Uterus (tissue), 4 donors: ENCODE results near the gene ZNF880. TPM values are rescaled to one million over a fixed set of nuclear protein-coding genes. Genes with fewer than 3 reads are reported as not detected.
"Not testable (repeated sequence)": the region's sequence is repeated elsewhere in the genome, so short reads cannot be mapped to it uniquely, and the experiment has no call there.

Experiments used
- DNase-seq, 2 donors: peaks; one replicate each; pipeline ENCODE4 v3.0.0-alpha.2; 2019 to 2020
- H3K27ac ChIP-seq, 2 donors: fragments of 200-600 bp; sonication (generic); 1 replicate in 1 of 2; 2 replicates in 1 of 2; pipeline ENCODE4 v1.5.1; 2016 to 2018
- H3K27me3 ChIP-seq, 2 donors: fragments of 200-600 bp; sonication (generic); one replicate each; pipeline ENCODE4 v1.5.1; 2018 to 2019; ENCODE audit warnings: control low read depth in 1 of 2
- H3K36me3 ChIP-seq, 2 donors: fragments of 200-600 bp; sonication (generic); one replicate each; pipeline ENCODE4 v1.5.1; 2019; ENCODE audit warnings: control low read depth in 1 of 2
- H3K4me1 ChIP-seq, 2 donors: fragments of 200-600 bp; sonication (generic); one replicate each; pipeline ENCODE4 v1.5.1; 2018 to 2019; ENCODE audit warnings: control low read depth in 1 of 2
- H3K4me3 ChIP-seq, 2 donors: fragments of 200-600 bp; sonication (generic); 1 replicate in 1 of 2; 2 replicates in 1 of 2; pipeline ENCODE4 v1.5.1; 2018 to 2019; ENCODE audit warnings: mild to moderate bottlenecking in 1 of 2
- H3K9me3 ChIP-seq, 2 donors: fragments of 200-600 bp; sonication (generic); one replicate each; pipeline ENCODE4 v1.5.1; 2019; ENCODE audit warnings: control low read depth in 1 of 2
- CTCF ChIP-seq, 4 experiments: fragments of 200-600 bp in 2 of 4; fragments of 450-650 bp in 2 of 4; sonication (generic) in 2 of 4; IDR thresholded peaks; one replicate each; pipeline ENCODE4 v1.5.1; 2016 to 2019; ENCODE audit warnings: antibody characterized with exemption in 4 of 4, mild to moderate bottlenecking in 2 of 4, moderate library complexity in 1 of 4
- POLR2A ChIP-seq, 2 donors: fragments of 450-650 bp; IDR thresholded peaks; one replicate each; pipeline ENCODE4 v1.6.1; 2016; ENCODE audit warnings: antibody characterized with exemption in 2 of 2, mild to moderate bottlenecking in 1 of 2, moderate library complexity in 1 of 2
- intact Hi-C: fragments of 100-400 bp; cut with DNase I; formaldehyde crosslinking; loops from one replicate; pipeline ENCODE4 v1.15.1; 2023; ENCODE audit warnings: low total_unique reads
- total RNA-seq, 4 donors: library from RNA; depleted of rRNA in 3 of 4; stranded (reverse); fragments of >200 nt in 3 of 4; gene quantifications; one replicate each; pipeline versions ENCODE4 v1.1.0 to v1.2.4, GENCODE V29; 2014 to 2023
- donor health status: DM: yes; HTN: yes; CAD: no.

Gene ZNF880
- total RNA-seq, 4 donors from 2014 or later = 19.2 to 87.3 (median 30.5) TPM

GRCh38 chr19:52336791-52337381 lies 32.8 kb upstream of the ZNF880 start:
- no peaks in the 10 kb centered on the region for H3K27me3 ChIP-seq
- H3K4me1 ChIP-seq = no peaks in the 10 kb centered on the region
- H3K27ac ChIP-seq = peak overlapping the region; percentile 63 to 84
- peak overlapping the region; percentile 53 to 76 for H3K4me3 ChIP-seq
- no peak for DNase-seq
- H3K36me3 ChIP-seq = no peaks in the 10 kb centered on the region
- H3K9me3 ChIP-seq = peaks cover 0 to 4% of the 10 kb centered on the region in 2 donors
- intact Hi-C loops = no loop called here
- TF ChIP-seq CTCF (IDR thresholded peaks at IDR 0.05) = no peak

GRCh38 chr19:52339022-52339421 lies 30.7 kb upstream of the ZNF880 start:
- H3K9me3 ChIP-seq, intact Hi-C loops, H3K4me1 ChIP-seq, DNase-seq, H3K27me3 ChIP-seq, H3K4me3 ChIP-seq, H3K36me3 ChIP-seq, H3K27ac ChIP-seq: not testable (repeated sequence)

- H3K36me3 ChIP-seq = no peaks in the 10 kb centered on the region
- peak; percentile 19 to 55 (median 36) for TF ChIP-seq CTCF (IDR thresholded peaks at IDR 0.05)
- TF ChIP-seq POLR2A (IDR thresholded peaks at IDR 0.05) = no peak
- no peak overlapping the region for H3K27ac ChIP-seq
- no peaks in the 10 kb centered on the region for H3K4me1 ChIP-seq
- intact Hi-C loops = no loop called here
- peak; percentile 36 to 48 for DNase-seq
- H3K4me3 ChIP-seq = no peak overlapping the region
- no peaks in the 10 kb centered on the region for H3K27me3 ChIP-seq
- no peaks in the 10 kb centered on the region for H3K9me3 ChIP-seq
Measured at GRCh38 chr19:52343548-52343947, 26.2 kb upstream of the ZNF880 start.

- Histone ChIP-seq H3K4me1 (no peaks in the 10 kb centered on the region), H3K36me3 (no peaks in the 10 kb centered on the region), H3K4me3 (no peak overlapping the region), H3K27me3 (no peaks in the 10 kb centered on the region), H3K9me3 (no peaks in the 10 kb centered on the region), H3K27ac (no peak overlapping the region)
- intact Hi-C loops = no loop called here
- TF ChIP-seq POLR2A (IDR thresholded peaks at IDR 0.05) (no peak), CTCF (IDR thresholded peaks at IDR 0.05) (no peak)
- no peak for DNase-seq
Measured at GRCh38 chr19:52345162-52345561, 24.6 kb upstream of the ZNF880 start.

GRCh38 chr19:52351512-52351911 lies 18.2 kb upstream of the ZNF880 start:
- no peak for DNase-seq
- TF ChIP-seq POLR2A (IDR thresholded peaks at IDR 0.05) (no peak), CTCF (IDR thresholded peaks at IDR 0.05) (no peak)
- intact Hi-C loops = no loop called here
- Histone ChIP-seq H3K27me3 (no peaks in the 10 kb centered on the region), H3K9me3 (no peaks in the 10 kb centered on the region), H3K36me3 (no peaks in the 10 kb centered on the region), H3K4me3 (no peak overlapping the region), H3K27ac (no peak overlapping the region), H3K4me1 (no peaks in the 10 kb centered on the region)

- no peaks in the 10 kb centered on the region for H3K36me3 ChIP-seq
- intact Hi-C loops = no loop called here
- peaks cover 0 to 37% of the 10 kb centered on the region in 2 donors for H3K9me3 ChIP-seq
Measured at GRCh38 chr19:52366414-52366824, 3.3 kb upstream of the ZNF880 start.

More at GRCh38 chr19:52366414-52366824, 3.3 kb upstream of the ZNF880 start:
- Histone ChIP-seq H3K27ac (no peak overlapping the region), H3K27me3 (no peaks in the 10 kb centered on the region), H3K4me3 (no peak overlapping the region), H3K4me1 (no peaks in the 10 kb centered on the region)
- no peak for DNase-seq
- TF ChIP-seq CTCF (IDR thresholded peaks at IDR 0.05) = no peak
- no peak for TF ChIP-seq POLR2A (IDR thresholded peaks at IDR 0.05)
